Erythroblast (primary cell): ENCODE results near the gene CDH5.

Experiments
- GATA1 ChIP-seq: IDR thresholded peaks from 2 replicates; pipeline ENCODE4 v1.6.1; 2011; ENCODE audit warnings: low read depth, mild to moderate bottlenecking, control low read depth, low read length, moderate library complexity
- POLR2A ChIP-seq: IDR thresholded peaks from 2 replicates; pipeline ENCODE4 v1.6.1; 2011; ENCODE audit warnings: mild to moderate bottlenecking, low read length

DNA sequence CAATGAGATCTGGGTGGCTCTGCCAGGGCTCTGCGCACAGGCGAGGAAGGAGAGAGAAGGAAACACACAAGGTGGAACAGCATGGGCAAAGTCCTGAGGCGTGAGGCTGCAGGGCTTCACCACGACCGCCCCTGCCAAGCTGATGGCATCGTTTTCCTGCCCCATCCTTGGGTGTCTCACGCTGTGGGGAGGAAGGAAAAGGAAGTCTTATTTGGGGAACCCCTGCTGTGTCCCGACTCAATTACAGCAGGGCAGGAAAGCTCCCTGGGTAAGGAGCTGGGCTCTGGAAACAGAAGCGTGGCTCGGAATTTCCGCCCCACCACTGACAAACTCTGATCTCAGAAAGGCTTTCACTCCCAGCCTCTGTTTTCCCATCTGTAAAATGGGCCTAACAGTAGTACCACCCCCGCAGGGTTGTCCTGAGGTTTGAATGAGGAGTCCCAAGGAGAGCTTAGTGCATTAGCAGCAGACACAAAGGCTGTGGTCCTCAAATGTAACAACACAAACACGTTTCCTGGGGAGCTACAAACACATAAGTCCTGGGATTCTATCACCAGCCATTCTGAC lies 3.2 kb upstream of the CDH5 start:
- TF ChIP-seq POLR2A: no peak
- no peak for TF ChIP-seq GATA1
